ENCODE data around the gene PNISR. TPM values are rescaled to one million over a fixed set of nuclear protein-coding genes. Genes with fewer than 3 reads are reported as not detected.
A peak's percentile ranks its signal among the peaks of the same experiment; 100 is the strongest.

The PNISR gene
- polyA plus RNA-seq, 6 donors from 2014 or later, result 104 to 138 (median 121) TPM

DNA sequence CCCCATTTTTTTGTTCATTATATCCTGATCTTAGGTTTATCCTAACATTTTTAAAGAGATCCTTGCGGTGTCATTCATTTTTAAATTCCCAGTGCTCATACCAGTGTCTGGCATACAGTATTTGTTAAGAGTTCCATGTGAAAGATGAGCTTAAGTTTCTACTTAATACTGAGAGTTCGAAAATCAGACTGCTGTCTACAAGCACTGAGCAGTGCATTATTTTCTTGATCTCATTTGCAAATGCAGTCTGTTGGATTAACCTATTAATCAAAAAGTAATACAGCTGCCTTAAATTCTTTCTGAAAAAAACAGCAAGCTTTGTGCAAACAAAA, 31.8 kb downstream of the PNISR start:
- Mint-ChIP-seq H3K4me3 (peak overlapping the region; percentile 88 to 99 (median 96)), H3K9me3 (no peaks in the 10 kb centered on the region), H3K36me3 (no peaks in the 10 kb centered on the region), H3K27ac (peak overlapping the region in 4 of 6 donors; percentile 42 to 85 (median 64)), H3K27me3 (no peaks in the 10 kb centered on the region), H3K4me1 (peaks cover 0 to 14% (median 3%) of the 10 kb centered on the region in 3 donors)
- DNase-seq (no peak), ATAC-seq (ENCODE audit: low read depth in 2 of 2) (peak in 1 of 2 donors; percentile 21)

- H3K27me3 Mint-ChIP-seq, result no peaks in the 10 kb centered on the region
- H3K36me3 Mint-ChIP-seq, result no peaks in the 10 kb centered on the region
- ATAC-seq (ENCODE audit: low read depth in 2 of 2), result no peak
- H3K4me1 Mint-ChIP-seq, result peaks cover 0 to 14% (median 3%) of the 10 kb centered on the region in 3 donors
- H3K27ac Mint-ChIP-seq, result no peak overlapping the region
- DNase-seq, result no peak
- H3K4me3 Mint-ChIP-seq, result no peak overlapping the region
- no peaks in the 10 kb centered on the region for H3K9me3 Mint-ChIP-seq
These were observed 34.2 kb downstream of the PNISR start for GRCh38 chr6:99390896-99391295.

- no peak for DNase-seq
- Mint-ChIP-seq H3K9me3 (no peaks in the 10 kb centered on the region), H3K4me1 (no peaks in the 10 kb centered on the region), H3K4me3 (no peak overlapping the region), H3K27me3 (no peaks in the 10 kb centered on the region), H3K36me3 (peaks cover 0 to 11% of the 10 kb centered on the region in 2 donors), H3K27ac (no peak overlapping the region)
- no peak for ATAC-seq (ENCODE audit: low read depth in 2 of 2)
These were observed 40.6 kb downstream of the PNISR start for GRCh38 chr6:99384507-99384906.

- ATAC-seq (ENCODE audit: low read depth in 2 of 2) (no peak), DNase-seq (no peak)
- no peak overlapping the region for H3K27ac Mint-ChIP-seq
- peaks cover 0 to 19% of the 10 kb centered on the region in 2 donors for H3K36me3 Mint-ChIP-seq
- H3K4me1 Mint-ChIP-seq, result no peaks in the 10 kb centered on the region
- no peaks in the 10 kb centered on the region for H3K27me3 Mint-ChIP-seq
- no peak overlapping the region for H3K4me3 Mint-ChIP-seq
- no peaks in the 10 kb centered on the region for H3K9me3 Mint-ChIP-seq
These were observed 46.5 kb downstream of the PNISR start for GRCh38 chr6:99378636-99379035.

DNA sequence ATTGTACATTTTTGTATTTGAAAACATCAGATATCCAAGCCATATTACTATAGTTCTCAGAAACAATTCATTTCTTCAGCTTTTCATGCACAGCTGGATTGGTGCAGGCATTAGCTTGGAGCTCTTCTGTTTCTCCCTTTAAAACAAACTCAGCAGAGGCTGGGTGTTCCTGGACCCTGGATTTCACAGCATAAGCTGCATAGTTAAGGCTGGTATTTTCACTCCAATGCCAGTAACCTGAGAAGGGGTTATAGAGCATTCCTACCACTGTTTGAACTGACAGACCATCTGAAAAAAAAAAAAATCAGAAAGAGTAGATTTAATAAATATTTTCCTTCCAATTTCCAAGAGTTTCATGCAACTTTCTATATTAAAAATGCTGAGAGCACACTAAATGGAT, 55.6 kb downstream of the PNISR start:
- no peaks in the 10 kb centered on the region for H3K36me3 Mint-ChIP-seq
- H3K4me1 Mint-ChIP-seq, result no peaks in the 10 kb centered on the region
- no peak overlapping the region for H3K27ac Mint-ChIP-seq
- H3K4me3 Mint-ChIP-seq, result no peak overlapping the region
- H3K9me3 Mint-ChIP-seq, result no peaks in the 10 kb centered on the region
- DNase-seq (no peak), ATAC-seq (ENCODE audit: low read depth in 2 of 2) (no peak)
- no peaks in the 10 kb centered on the region for H3K27me3 Mint-ChIP-seq

GRCh38 chr6:99366852-99367251, 58.3 kb downstream of the PNISR start:
- Mint-ChIP-seq H3K27ac (no peak overlapping the region), H3K4me3 (no peak overlapping the region), H3K4me1 (no peaks in the 10 kb centered on the region), H3K36me3 (no peaks in the 10 kb centered on the region), H3K9me3 (no peaks in the 10 kb centered on the region), H3K27me3 (peaks cover under 1 to 12% (median 1%) of the 10 kb centered on the region in 3 donors)
- DNase-seq, result no peak
- no peak for ATAC-seq (ENCODE audit: low read depth in 2 of 2)

DNA sequence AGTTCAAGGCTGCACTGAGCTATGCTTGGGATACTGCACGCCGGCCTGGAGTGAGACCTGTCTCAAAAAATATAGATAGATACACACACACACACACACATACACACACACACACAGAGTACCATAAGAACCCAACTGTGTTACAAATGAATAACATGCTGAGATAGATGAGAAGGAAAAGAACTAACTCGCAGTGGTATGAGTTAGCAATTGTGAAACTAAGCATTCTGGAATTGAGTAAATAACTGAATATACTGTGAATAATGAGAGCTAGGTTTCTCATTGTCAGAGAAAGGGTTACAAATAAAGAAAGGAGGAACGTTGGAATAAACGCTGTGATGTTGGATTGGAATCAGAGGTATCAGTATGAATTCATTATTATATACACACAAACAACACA, 61.1 kb downstream of the PNISR start:
- Mint-ChIP-seq H3K27me3 (peaks cover 11 to 32% (median 23%) of the 10 kb centered on the region in 3 donors), H3K9me3 (no peaks in the 10 kb centered on the region), H3K4me3 (no peak overlapping the region), H3K27ac (no peak overlapping the region), H3K4me1 (no peaks in the 10 kb centered on the region), H3K36me3 (no peaks in the 10 kb centered on the region)
- ATAC-seq (ENCODE audit: low read depth in 2 of 2) (no peak), DNase-seq (no peak)

GRCh38 chr6:99362678-99363268, 62.3 kb downstream of the PNISR start:
- Mint-ChIP-seq H3K27me3 (peaks cover 14 to 35% (median 26%) of the 10 kb centered on the region in 3 donors), H3K27ac (no peak overlapping the region), H3K4me1 (no peaks in the 10 kb centered on the region), H3K36me3 (no peaks in the 10 kb centered on the region), H3K4me3 (no peak overlapping the region), H3K9me3 (no peaks in the 10 kb centered on the region)
- ATAC-seq (ENCODE audit: low read depth in 2 of 2) (no peak), DNase-seq (no peak)

- ATAC-seq (ENCODE audit: low read depth in 2 of 2) (no peak), DNase-seq (no peak)
- Mint-ChIP-seq H3K9me3 (no peaks in the 10 kb centered on the region), H3K27me3 (peaks cover 38 to 61% (median 53%) of the 10 kb centered on the region in 3 donors), H3K27ac (no peak overlapping the region), H3K36me3 (no peaks in the 10 kb centered on the region), H3K4me3 (no peak overlapping the region), H3K4me1 (no peaks in the 10 kb centered on the region)
These were observed 65.3 kb downstream of the PNISR start for GRCh38 chr6:99359800-99360199.

- ATAC-seq (ENCODE audit: low read depth in 2 of 2) (no peak), DNase-seq (no peak)
- Mint-ChIP-seq H3K9me3 (no peaks in the 10 kb centered on the region), H3K4me1 (no peaks in the 10 kb centered on the region), H3K27ac (no peak overlapping the region), H3K27me3 (peaks cover 57 to 76% (median 66%) of the 10 kb centered on the region in 3 donors), H3K36me3 (no peaks in the 10 kb centered on the region), H3K4me3 (no peak overlapping the region)
These were observed 68.5 kb downstream of the PNISR start for GRCh38 chr6:99356641-99357040.

- Mint-ChIP-seq H3K36me3 (no peaks in the 10 kb centered on the region), H3K27me3 (peaks cover 57 to 78% (median 69%) of the 10 kb centered on the region in 3 donors), H3K9me3 (no peaks in the 10 kb centered on the region), H3K4me1 (peaks cover 0 to 5% (median 0%) of the 10 kb centered on the region in 3 donors), H3K4me3 (no peak overlapping the region), H3K27ac (no peak overlapping the region)
- no peak for ATAC-seq (ENCODE audit: low read depth in 2 of 2)
- DNase-seq, result no peak
These were observed 70.1 kb downstream of the PNISR start for GRCh38 chr6:99354983-99355382.

GRCh38 chr6:99353126-99353525, 72.0 kb downstream of the PNISR start:
- Mint-ChIP-seq H3K4me3 (no peak overlapping the region), H3K36me3 (no peaks in the 10 kb centered on the region), H3K27me3 (peaks cover 65 to 82% (median 73%) of the 10 kb centered on the region in 3 donors), H3K27ac (no peak overlapping the region), H3K4me1 (peaks cover 0 to 6% (median 0%) of the 10 kb centered on the region in 3 donors), H3K9me3 (no peaks in the 10 kb centered on the region)
- DNase-seq, result no peak
- ATAC-seq (ENCODE audit: low read depth in 2 of 2), result no peak

- no peaks in the 10 kb centered on the region for H3K9me3 Mint-ChIP-seq
- no peaks in the 10 kb centered on the region for H3K36me3 Mint-ChIP-seq
- H3K27me3 Mint-ChIP-seq, result peaks cover 60 to 80% (median 65%) of the 10 kb centered on the region in 3 donors
- peak overlapping the region in 4 of 8 donors; percentile 12 to 44 (median 17) for H3K4me3 Mint-ChIP-seq
- H3K27ac Mint-ChIP-seq, result no peak overlapping the region
- DNase-seq, result no peak
- H3K4me1 Mint-ChIP-seq, result peaks cover 0 to 6% (median 0%) of the 10 kb centered on the region in 3 donors
- no peak for ATAC-seq (ENCODE audit: low read depth in 2 of 2)
These were observed 74.5 kb downstream of the PNISR start for GRCh38 chr6:99350573-99350972.

GRCh38 chr6:99349171-99350141, 75.7 kb downstream of the PNISR start, which contains the start of gene FAXC:
FAXC (minus strand) TSS chr6:99349674; CDS start chr6:99349372, 302 bp downstream.
- Mint-ChIP-seq H3K4me1 (peaks cover 0 to 6% (median 0%) of the 10 kb centered on the region in 3 donors), H3K4me3 (peak within 1 kb of the TSS in 4 of 8 donors; percentile 23 to 60 (median 50)), H3K27me3 (peaks cover 57 to 77% (median 62%) of the 10 kb centered on the region in 3 donors), H3K27ac (no peak within 1 kb of the TSS), H3K36me3 (no peaks in the 10 kb centered on the region), H3K9me3 (no peaks in the 10 kb centered on the region)
- no peak for ATAC-seq (ENCODE audit: low read depth in 2 of 2)
- DNase-seq, result no peak
